Endothelial cell of umbilical vein (primary cell): ENCODE measurements around the gene RSRC1.

Experiments
- CTCF ChIP-seq, 2 donors: IDR thresholded peaks; 1 replicate in 1 of 2; 2 replicates in 1 of 2; pipeline ENCODE4 v1.5.1; 2011; ENCODE audit warnings: low read length in 2 of 2, mild to moderate bottlenecking in 2 of 2, moderate library complexity in 2 of 2, control low read depth in 1 of 2, inconsistent platforms in 1 of 2, low read depth in 1 of 2; ENCODE audit not compliant: insufficient read depth in 1 of 2; ENCODE audit errors: extremely low read depth in 1 of 2
- EZH2 ChIP-seq: IDR thresholded peaks from 2 replicates; pipeline ENCODE4 v1.6.1; 2012; ENCODE audit warnings: borderline replicate concordance, low read depth, mild to moderate bottlenecking, moderate library complexity, low read length, inconsistent platforms; ENCODE audit not compliant: severe bottlenecking
- FOS ChIP-seq: IDR thresholded peaks from 2 replicates; pipeline ENCODE4 v1.6.1; 2011; ENCODE audit warnings: mild to moderate bottlenecking, low read length, moderate library complexity, borderline replicate concordance; ENCODE audit not compliant: insufficient read depth
- GATA2 ChIP-seq: IDR thresholded peaks from 2 replicates; pipeline ENCODE4 v1.7.0; 2011; ENCODE audit warnings: low read depth, mild to moderate bottlenecking, moderate library complexity, mixed read lengths, low read length; ENCODE audit not compliant: insufficient read length, insufficient read depth
- JUN ChIP-seq: IDR thresholded peaks from 2 replicates; pipeline ENCODE4 v1.6.1; 2011; ENCODE audit warnings: borderline replicate concordance, low read depth; ENCODE audit not compliant: insufficient read length, insufficient read depth
- MAX ChIP-seq: IDR thresholded peaks from 2 replicates; pipeline ENCODE4 v1.6.1; 2011; ENCODE audit not compliant: insufficient read depth, insufficient read length
- MYC ChIP-seq: IDR thresholded peaks from one replicate; pipeline ENCODE4 v1.6.1; 2011; ENCODE audit warnings: mild to moderate bottlenecking, low read depth, low read length
- POLR2A ChIP-seq: IDR thresholded peaks from 2 replicates; pipeline ENCODE4 v1.6.1; 2012; ENCODE audit warnings: low read depth, mild to moderate bottlenecking, control low read depth, low read length
- POLR2AphosphoS5 ChIP-seq: IDR thresholded peaks from 2 replicates; pipeline ENCODE4 v1.6.1; 2012; ENCODE audit warnings: low read depth, mild to moderate bottlenecking, control low read depth, low read length, moderate library complexity; ENCODE audit not compliant: insufficient read depth

- TF ChIP-seq CTCF (IDR thresholded peaks at IDR 0.05; ENCODE audit: extremely low read depth in 1 of 2, insufficient read depth in 1 of 2, low read depth in 1 of 2, low read length in 2 of 2) = no peak
- no peak for TF ChIP-seq POLR2A
- TF ChIP-seq EZH2 = no peak
- no peak for TF ChIP-seq MAX
- TF ChIP-seq JUN = no peak
- no peak for TF ChIP-seq FOS
- no peak for TF ChIP-seq POLR2AphosphoS5
- TF ChIP-seq GATA2 = no peak
- no peak for TF ChIP-seq MYC
These were observed 382.8 kb downstream of the RSRC1 start for GRCh38 chr3:158492685-158493084.
